H1 (cell line): ENCODE measurements around the gene TMEM117. TPM values are rescaled to one million over a fixed set of nuclear protein-coding genes. Genes with fewer than 3 reads are reported as not detected.

ENCODE experiments used
- CTCF ChIA-PET: fragments of 300-600 bp; sonication (Branson Sonifier 250); formaldehyde crosslinking; loops from one replicate; lab custom pipeline; 2021; ENCODE audit not compliant: partially characterized antibody; lab: Charles Lee
- POLR2A ChIA-PET: fragments of 300-600 bp; sonication (Branson Sonifier 250); formaldehyde crosslinking; loops from one replicate; lab custom pipeline; 2021; ENCODE audit warnings: inconsistent platforms; ENCODE audit not compliant: partially characterized antibody; lab: Charles Lee
- DNase-seq, 2 experiments: peaks; one replicate each; pipeline versions ENCODE4 v3.0.0 to v3.0.0-alpha.2; 2010 to 2022; ENCODE audit warnings: low spot score in 2 of 2, low read depth in 1 of 2, mixed read lengths in 1 of 2
- FAIRE-seq: peaks from 2 replicates; lab custom pipeline; 2011; peaks lifted over from hg19 to GRCh38; lab: Jason Lieb, UNC
- H2AFZ ChIP-seq: 2 replicates; pipeline ENCODE4 v1.8.1; 2012; ENCODE audit warnings: low read length, inconsistent platforms
- H2AK5ac ChIP-seq: 2 replicates; pipeline ENCODE4 v1.6.1; 2013; ENCODE audit warnings: low read depth, low read length
- H2BK120ac ChIP-seq: replicated peaks from 2 replicates; pipeline ENCODE3; 2013; ENCODE audit warnings: low read depth, low read length, inconsistent platforms
- H2BK12ac ChIP-seq: 2 replicates; pipeline ENCODE4 v1.6.1; 2013; ENCODE audit warnings: low read depth, low read length
- H2BK15ac ChIP-seq: 2 replicates; pipeline ENCODE4 v1.6.1; 2013; ENCODE audit warnings: low read length
- H2BK20ac ChIP-seq: 2 replicates; pipeline ENCODE4 v1.6.1; 2013; ENCODE audit warnings: low read length
- H2BK5ac ChIP-seq: 2 replicates; pipeline ENCODE4 v1.6.1; 2013; ENCODE audit warnings: low read depth, low read length
- H3K14ac ChIP-seq: 2 replicates; pipeline ENCODE4 v1.6.1; 2013; ENCODE audit warnings: inconsistent platforms; ENCODE audit not compliant: insufficient read length
- H3K18ac ChIP-seq: 2 replicates; pipeline ENCODE4 v1.6.1; 2013; ENCODE audit warnings: low read length; ENCODE audit errors: extremely low read depth
- H3K23ac ChIP-seq: 2 replicates; pipeline ENCODE4 v1.6.1; 2013; ENCODE audit warnings: inconsistent platforms; ENCODE audit not compliant: insufficient read length
- H3K23me2 ChIP-seq: 2 replicates; pipeline ENCODE4 v1.6.1; 2013; ENCODE audit warnings: low read depth, low read length
- H3K27ac ChIP-seq: 2 replicates; pipeline ENCODE4 v1.6.1; 2011; ENCODE audit warnings: low read depth, low read length, inconsistent platforms
- H3K27me3 ChIP-seq, 4 experiments: replicated peaks in 1 of 4; 1 replicate in 1 of 4; 2 replicates in 3 of 4; pipeline versions ENCODE4 v1.6.1 to v1.8.1; 2011 to 2013; ENCODE audit warnings: low read length in 3 of 4, mild to moderate bottlenecking in 3 of 4, inconsistent platforms in 2 of 4, mixed read lengths in 2 of 4, moderate library complexity in 1 of 4; ENCODE audit not compliant: control insufficient read depth in 3 of 4, insufficient read depth in 3 of 4; ENCODE audit errors: extremely low read depth in 1 of 4
- H3K36me3 ChIP-seq, 4 experiments: 2 replicates each; pipeline versions ENCODE4 v1.6.1 to v1.8.1; 2011 to 2013; ENCODE audit warnings: mild to moderate bottlenecking in 4 of 4, low read length in 3 of 4, moderate library complexity in 2 of 4, control low read depth in 1 of 4, inconsistent platforms in 1 of 4; ENCODE audit not compliant: insufficient read depth in 4 of 4, control insufficient read depth in 2 of 4
- H3K4ac ChIP-seq: replicated peaks from 2 replicates; pipeline ENCODE3; 2013; ENCODE audit warnings: low read length, low read depth, mixed read lengths, inconsistent platforms; ENCODE audit not compliant: insufficient read length
- H3K4me1 ChIP-seq, 4 experiments: replicated peaks in 1 of 4; 1 replicate in 1 of 4; 2 replicates in 3 of 4; pipeline versions ENCODE4 v1.6.1 to v1.8.1; 2011 to 2013; ENCODE audit warnings: low read length in 3 of 4, inconsistent platforms in 2 of 4, mixed read lengths in 1 of 4; ENCODE audit not compliant: insufficient read depth in 4 of 4, control insufficient read depth in 3 of 4
- H3K4me2 ChIP-seq, 2 experiments: 2 replicates each; pipeline versions ENCODE4 v1.6.1 to v1.8.1; 2011 to 2013; ENCODE audit warnings: low read depth in 2 of 2, low read length in 2 of 2, control low read depth in 1 of 2, inconsistent platforms in 1 of 2, mild to moderate bottlenecking in 1 of 2; ENCODE audit not compliant: insufficient read depth in 1 of 2
- H3K4me3 ChIP-seq, 4 experiments: fragments of 200-600, 300-600 bp in 1 of 4; sonication (generic), shearing (Covaris generic), sonication (Bioruptor Twin) in 1 of 4; 2 replicates each; pipeline versions ENCODE4 v1.5.1 to v1.8.1; 2011 to 2016; ENCODE audit warnings: low read length in 4 of 4, low read depth in 3 of 4, control low read depth in 2 of 4, inconsistent platforms in 2 of 4, mild to moderate bottlenecking in 2 of 4, mixed read lengths in 1 of 4, moderate library complexity in 1 of 4; ENCODE audit not compliant: insufficient read depth in 2 of 4; ENCODE audit errors: extremely low read depth in 1 of 4
- H3K56ac ChIP-seq: replicated peaks from 2 replicates; pipeline ENCODE3; 2013; ENCODE audit warnings: low read depth, mild to moderate bottlenecking, mixed read lengths, low read length, inconsistent platforms; ENCODE audit not compliant: insufficient read length
- H3K79me1 ChIP-seq: 2 replicates; pipeline ENCODE4 v1.6.1; 2013; ENCODE audit warnings: low read depth, low read length, control low read depth
- H3K79me2 ChIP-seq, 2 experiments: 2 replicates each; pipeline versions ENCODE4 v1.6.1 to v1.8.1; 2012 to 2013; ENCODE audit warnings: low read length in 2 of 2, mild to moderate bottlenecking in 2 of 2, inconsistent platforms in 1 of 2; ENCODE audit not compliant: insufficient read depth in 2 of 2, control insufficient read depth in 1 of 2
- H3K9ac ChIP-seq, 4 experiments: replicated peaks in 1 of 4; 1 replicate in 1 of 4; 2 replicates in 3 of 4; pipeline versions ENCODE4 v1.6.1 to v1.8.1; 2011 to 2013; ENCODE audit warnings: low read depth in 3 of 4, low read length in 3 of 4, control low read depth in 2 of 4, mild to moderate bottlenecking in 2 of 4, moderate library complexity in 2 of 4, inconsistent platforms in 1 of 4; ENCODE audit errors: extremely low read depth in 1 of 4
- H3K9me3 ChIP-seq, 2 experiments: 2 replicates each; pipeline versions ENCODE4 v1.6.1 to v1.8.1; 2012 to 2013; ENCODE audit warnings: mild to moderate bottlenecking in 2 of 2, moderate library complexity in 2 of 2, control low read depth in 1 of 2, inconsistent platforms in 1 of 2, low read depth in 1 of 2, low read length in 1 of 2, mixed read lengths in 1 of 2; ENCODE audit not compliant: insufficient read depth in 2 of 2
- H4K20me1 ChIP-seq, 2 experiments: replicated peaks in 1 of 2; 2 replicates each; pipeline versions ENCODE3 to v1.8.1; 2011 to 2013; ENCODE audit warnings: inconsistent platforms in 2 of 2, low read length in 2 of 2, mild to moderate bottlenecking in 1 of 2; ENCODE audit not compliant: insufficient read depth in 2 of 2, control insufficient read depth in 1 of 2
- H4K5ac ChIP-seq: 2 replicates; pipeline ENCODE4 v1.6.1; 2013; ENCODE audit warnings: low read length, low read depth, mixed read lengths, inconsistent platforms; ENCODE audit not compliant: insufficient read length
- H4K8ac ChIP-seq: 2 replicates; pipeline ENCODE4 v1.8.0; 2013; ENCODE audit warnings: mild to moderate bottlenecking, moderate library complexity, low read length, inconsistent platforms; ENCODE audit not compliant: insufficient read depth; ENCODE audit errors: extremely low read depth
- H4K91ac ChIP-seq: replicated peaks from 2 replicates; pipeline ENCODE3; 2013; ENCODE audit warnings: low read length, mixed read lengths, inconsistent platforms; ENCODE audit not compliant: insufficient read length
- ATF3 ChIP-seq: IDR thresholded peaks from 2 replicates; pipeline ENCODE4 v1.6.1; 2011; ENCODE audit warnings: low read depth, mild to moderate bottlenecking, low read length; ENCODE audit not compliant: insufficient read depth
- SP1 ChIP-seq: IDR thresholded peaks from 2 replicates; pipeline ENCODE4 v1.6.1; 2011; ENCODE audit warnings: low read depth, low read length
- YY1 ChIP-seq: IDR thresholded peaks from 2 replicates; pipeline ENCODE4 v1.6.1; 2011; ENCODE audit warnings: low read depth, mild to moderate bottlenecking, low read length
- polyA plus RNA-seq, 7 experiments: library from polyadenylated mRNA; depleted of rRNA in 3 of 7; stranded (reverse) in 5 of 7; unstranded in 2 of 7; fragments of >200 nt in 5 of 7; fragments of 200-250 nt in 2 of 7; gene quantifications; 1 replicate in 5 of 7; 2 replicates in 1 of 7; 4 replicates in 1 of 7; pipeline versions ENCODE4 v1.2.1 to v1.2.3, GENCODE V29; 2011 to 2013; ENCODE audit warnings: missing spikeins in 2 of 7, mixed read lengths in 2 of 7
- total RNA-seq: library from RNA; stranded (reverse); fragmentation: NEBNext Ultra II Directional; extraction: Animal tissue kit (Norgen Biotek cat#: 25700); gene quantifications from 2 replicates; pipeline ENCODE4 v1.2.1, GENCODE V29; 2021

The TMEM117 gene
- total and polyA plus RNA-seq, 2 of the 8 experiments (the other 6 are each of a cell fraction or from before 2014, with no cell fraction given): 0.80 to 1.4 TPM

- no peak overlapping the region for H3K4me3 ChIP-seq
- H2BK20ac ChIP-seq: no peak overlapping the region
- FAIRE-seq (no peak), DNase-seq (no peak)
- H3K27me3 ChIP-seq: no peaks in the 10 kb centered on the region
- no peak overlapping the region for H2AFZ ChIP-seq
- H3K9me3 ChIP-seq: peaks cover under 1 to 4% of the 10 kb centered on the region in 2 experiments; a peak in 2 of 4 replicates
- H2BK120ac ChIP-seq: no peak overlapping the region
- H3K18ac ChIP-seq: no peak overlapping the region
- ChIA-PET POLR2A (no interaction called here), CTCF (interaction anchor here (0.9 to 2.4 kb wide), 3 partner anchors 13 to 938 kb away, joined by 3 to 10 read pairs (median 3); no protein-coding TSS in a partner anchor)
- no peak overlapping the region for H2AK5ac ChIP-seq
- H2BK12ac ChIP-seq: no peak overlapping the region
- no peak overlapping the region for H3K23ac ChIP-seq
- H3K56ac ChIP-seq: no peak overlapping the region
- no peak overlapping the region for H4K5ac ChIP-seq
- no peaks in the 10 kb centered on the region for H3K79me2 ChIP-seq
- no peak overlapping the region for H4K8ac ChIP-seq
- H3K4ac ChIP-seq: no peak overlapping the region
- no peak overlapping the region for H2BK5ac ChIP-seq
- no peaks in the 10 kb centered on the region for H3K23me2 ChIP-seq
- no peak overlapping the region for H3K27ac ChIP-seq
- H3K14ac ChIP-seq: no peak overlapping the region
- no peaks in the 10 kb centered on the region for H3K36me3 ChIP-seq
- no peak for TF ChIP-seq SP1
- TF ChIP-seq YY1: no peak
- TF ChIP-seq ATF3: no peak
- no peaks in the 10 kb centered on the region for H3K4me1 ChIP-seq
- H3K79me1 ChIP-seq: no peaks in the 10 kb centered on the region
- H4K91ac ChIP-seq: no peak overlapping the region
- no peak overlapping the region for H3K9ac ChIP-seq
- no peak overlapping the region for H2BK15ac ChIP-seq
- H3K4me2 ChIP-seq: no peak overlapping the region
- H4K20me1 ChIP-seq: no peaks in the 10 kb centered on the region
Measured at GRCh38 chr12:44003721-44004120, 167.8 kb downstream of the TMEM117 start.
